ENCODE measurements around the gene KCNH8.
"Not testable (repeated sequence)": the region's sequence is repeated elsewhere in the genome, so short reads cannot be mapped to it uniquely, and the experiment has no call there.

Gene KCNH8

DNA sequence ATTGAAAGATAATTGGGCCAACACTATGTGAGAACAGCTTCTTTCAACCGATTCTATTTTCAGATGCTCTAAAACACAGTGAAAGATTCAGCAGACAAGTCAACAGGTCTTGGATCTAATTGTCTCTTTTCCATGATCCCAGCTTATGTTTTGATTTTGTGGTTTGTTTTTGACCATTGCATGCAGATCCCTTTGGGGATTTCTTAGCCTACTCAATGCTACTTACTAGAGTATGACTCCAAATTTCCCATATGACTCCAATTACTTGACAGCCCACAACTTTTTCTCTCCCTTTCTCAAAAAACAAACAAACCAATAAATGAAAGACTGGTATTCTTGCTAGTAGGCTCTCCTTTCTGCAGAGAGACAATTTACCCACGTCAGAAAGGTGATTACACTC is 67.1 kb downstream of the KCNH8 start:
- no peaks in the 10 kb centered on the region for H3K27me3 Mint-ChIP-seq
- no peaks in the 10 kb centered on the region for H3K36me3 Mint-ChIP-seq (ENCODE audit: low read depth)
- H3K4me3 Mint-ChIP-seq, result no peak overlapping the region
- H3K4me1 Mint-ChIP-seq (ENCODE audit: low read depth), result no peaks in the 10 kb centered on the region
- H3K27ac Mint-ChIP-seq, result no peak overlapping the region
- H3K9me3 Mint-ChIP-seq, result no peaks in the 10 kb centered on the region

DNA sequence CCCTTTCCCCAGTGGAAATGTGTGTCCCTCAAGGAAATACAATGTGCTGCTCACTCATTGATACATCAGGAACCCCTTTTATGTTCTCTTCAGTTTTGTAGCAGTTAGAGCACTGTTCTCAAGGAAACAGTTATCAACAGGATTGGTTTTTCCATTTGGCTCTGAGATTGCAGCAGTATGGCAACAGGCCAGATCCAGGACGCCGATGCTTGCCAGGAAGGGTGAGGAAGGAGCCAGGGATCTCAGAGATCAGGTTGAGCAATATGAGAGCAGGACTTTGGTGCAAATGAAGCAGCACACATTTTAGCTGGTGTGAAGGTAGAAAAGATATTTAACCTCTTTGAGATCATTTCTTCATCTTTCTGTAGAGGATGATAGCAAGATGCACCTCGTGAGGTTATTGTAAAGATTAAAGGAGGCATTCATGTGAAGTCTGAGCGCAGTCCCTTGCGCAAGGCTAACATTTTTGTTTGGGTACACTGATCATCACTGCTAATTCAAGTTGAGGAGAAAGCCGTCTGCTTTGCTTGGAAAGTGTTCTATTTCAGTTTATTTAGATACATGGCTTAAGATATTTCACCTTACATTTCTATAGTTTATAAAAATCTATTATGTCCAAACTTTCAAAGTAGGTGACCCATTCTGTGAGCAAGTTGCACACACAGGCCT is 68.5 kb downstream of the KCNH8 start:
- H3K27ac Mint-ChIP-seq, result no peak overlapping the region
- no peaks in the 10 kb centered on the region for H3K9me3 Mint-ChIP-seq
- H3K27me3 Mint-ChIP-seq, result no peaks in the 10 kb centered on the region
- no peaks in the 10 kb centered on the region for H3K4me1 Mint-ChIP-seq (ENCODE audit: low read depth)
- no peak overlapping the region for H3K4me3 Mint-ChIP-seq
- H3K36me3 Mint-ChIP-seq (ENCODE audit: low read depth), result no peaks in the 10 kb centered on the region

DNA sequence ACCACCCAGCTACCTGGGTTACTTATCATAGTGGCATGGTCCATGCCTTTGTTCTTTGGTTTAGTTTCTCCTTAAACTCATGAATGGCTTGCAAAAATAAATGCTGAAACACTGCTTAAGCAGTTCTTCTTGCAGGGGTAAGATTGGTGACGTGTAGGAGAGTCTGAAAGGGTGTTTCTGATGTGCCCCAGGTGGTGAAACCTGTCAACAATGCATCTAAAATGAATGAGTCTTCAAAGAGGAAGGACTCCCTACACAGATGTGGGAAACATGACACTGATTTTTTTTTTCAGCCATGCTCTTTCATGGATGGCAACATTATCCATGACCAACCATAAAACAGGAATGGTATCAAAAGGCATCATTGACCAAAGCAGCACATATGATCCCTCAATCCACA is 72.0 kb downstream of the KCNH8 start:
- no peaks in the 10 kb centered on the region for H3K27me3 Mint-ChIP-seq

DNA sequence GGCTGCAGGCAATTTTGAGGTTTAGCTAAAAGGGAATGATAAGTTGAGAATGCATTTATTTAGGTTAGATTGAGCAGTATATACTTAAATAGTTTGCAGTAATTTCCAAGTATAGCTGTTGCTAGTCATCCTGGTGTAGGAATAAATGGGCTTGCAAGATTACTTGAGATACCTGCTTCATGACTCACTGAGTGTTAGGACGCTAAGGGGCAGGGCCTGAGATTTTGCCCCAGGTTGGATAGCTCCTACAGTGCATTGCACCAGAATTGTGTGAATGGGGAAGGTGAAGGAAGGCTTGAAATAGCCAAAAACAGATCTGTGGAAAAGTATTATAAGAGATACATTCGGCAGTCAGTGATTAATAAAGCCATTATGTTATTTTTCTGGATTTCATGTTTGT is 72.8 kb downstream of the KCNH8 start:
- H3K27ac Mint-ChIP-seq, result no peak overlapping the region
- H3K4me1 Mint-ChIP-seq (ENCODE audit: low read depth), result no peaks in the 10 kb centered on the region
- H3K9me3 Mint-ChIP-seq, result no peaks in the 10 kb centered on the region
- no peaks in the 10 kb centered on the region for H3K36me3 Mint-ChIP-seq (ENCODE audit: low read depth)
- H3K27me3 Mint-ChIP-seq, result no peaks in the 10 kb centered on the region
- no peak overlapping the region for H3K4me3 Mint-ChIP-seq

More for the DNA sequence above, 72.0 kb downstream of the KCNH8 start:
- H3K27ac Mint-ChIP-seq, result no peak overlapping the region
- H3K4me1 Mint-ChIP-seq (ENCODE audit: low read depth), result no peaks in the 10 kb centered on the region
- H3K4me3 Mint-ChIP-seq, result no peak overlapping the region
- H3K9me3 Mint-ChIP-seq, result no peaks in the 10 kb centered on the region
- no peaks in the 10 kb centered on the region for H3K36me3 Mint-ChIP-seq (ENCODE audit: low read depth)

DNA sequence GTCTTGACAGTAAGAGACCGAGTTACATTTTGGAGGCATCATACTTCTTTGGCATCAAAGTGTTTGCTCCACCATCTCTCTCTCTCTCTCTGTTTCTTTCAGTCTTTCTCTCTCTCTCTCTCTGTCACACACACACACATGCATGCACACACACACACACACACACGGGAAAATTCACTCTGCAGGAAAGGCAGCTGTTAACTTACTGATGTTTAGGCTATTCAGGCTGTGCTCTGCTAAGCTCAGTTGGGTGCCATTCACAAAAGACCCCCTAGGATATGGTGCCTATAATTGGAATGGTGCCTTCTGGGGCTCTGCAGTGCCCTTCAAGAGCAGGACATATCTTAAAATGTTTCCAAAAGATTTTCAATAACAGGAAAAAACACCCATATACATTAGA is 78.2 kb downstream of the KCNH8 start:
- Mint-ChIP-seq H3K27ac (no peak overlapping the region), H3K4me3 (no peak overlapping the region)

DNA sequence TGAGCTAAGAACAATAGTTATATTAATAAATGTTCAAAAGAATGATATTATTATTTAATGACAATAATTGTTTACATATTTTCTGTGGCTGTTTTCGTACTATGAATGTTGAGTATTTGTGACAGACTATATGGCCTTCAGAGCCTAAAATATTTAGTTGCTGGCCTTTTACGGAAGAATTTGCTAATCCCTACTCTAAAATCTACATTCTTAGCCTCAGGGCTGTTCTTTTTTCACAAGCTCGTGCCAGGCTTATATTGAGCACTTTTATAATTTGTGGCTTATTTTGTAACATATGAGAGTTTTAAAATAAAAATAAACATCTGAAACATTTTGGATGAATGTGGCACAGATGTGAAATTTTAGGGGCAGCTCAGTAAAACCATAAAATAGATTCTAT is 79.9 kb downstream of the KCNH8 start:
- H3K27me3 Mint-ChIP-seq, result no peaks in the 10 kb centered on the region
- no peaks in the 10 kb centered on the region for H3K9me3 Mint-ChIP-seq
- no peak overlapping the region for H3K27ac Mint-ChIP-seq
- peaks cover 6% of the 10 kb centered on the region for H3K4me1 Mint-ChIP-seq (ENCODE audit: low read depth)
- H3K4me3 Mint-ChIP-seq, result no peak overlapping the region
- H3K36me3 Mint-ChIP-seq (ENCODE audit: low read depth), result no peaks in the 10 kb centered on the region

More for the DNA sequence above, 78.2 kb downstream of the KCNH8 start:
- Mint-ChIP-seq H3K36me3 (ENCODE audit: low read depth) (no peaks in the 10 kb centered on the region), H3K4me1 (ENCODE audit: low read depth) (peaks cover 6% of the 10 kb centered on the region), H3K9me3 (no peaks in the 10 kb centered on the region), H3K27me3 (no peaks in the 10 kb centered on the region)

DNA sequence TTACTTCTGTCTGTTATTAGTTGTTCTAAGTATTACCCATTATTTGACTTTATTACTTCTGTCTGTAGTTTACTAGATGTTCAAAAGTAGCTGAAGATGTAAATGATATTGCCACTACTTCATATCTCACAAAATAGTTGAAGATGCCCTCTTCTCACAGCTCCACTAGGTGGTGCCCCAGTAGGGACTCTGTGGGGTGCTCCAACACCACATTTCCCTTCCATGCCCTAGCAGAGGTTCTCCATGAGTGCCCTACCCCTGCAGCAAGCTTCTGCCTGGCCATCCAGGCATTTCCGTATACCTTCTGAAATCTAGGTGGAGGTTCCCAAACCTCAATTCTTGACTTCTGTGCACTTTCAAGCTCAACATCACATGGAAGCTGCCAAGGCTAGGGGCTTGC is 80.8 kb downstream of the KCNH8 start:
- H3K9me3 Mint-ChIP-seq, result no peaks in the 10 kb centered on the region
- H3K4me1 Mint-ChIP-seq (ENCODE audit: low read depth), result peaks cover 10% of the 10 kb centered on the region
- no peak overlapping the region for H3K27ac Mint-ChIP-seq
- no peak overlapping the region for H3K4me3 Mint-ChIP-seq
- peaks cover 4% of the 10 kb centered on the region for H3K27me3 Mint-ChIP-seq
- no peaks in the 10 kb centered on the region for H3K36me3 Mint-ChIP-seq (ENCODE audit: low read depth)

DNA sequence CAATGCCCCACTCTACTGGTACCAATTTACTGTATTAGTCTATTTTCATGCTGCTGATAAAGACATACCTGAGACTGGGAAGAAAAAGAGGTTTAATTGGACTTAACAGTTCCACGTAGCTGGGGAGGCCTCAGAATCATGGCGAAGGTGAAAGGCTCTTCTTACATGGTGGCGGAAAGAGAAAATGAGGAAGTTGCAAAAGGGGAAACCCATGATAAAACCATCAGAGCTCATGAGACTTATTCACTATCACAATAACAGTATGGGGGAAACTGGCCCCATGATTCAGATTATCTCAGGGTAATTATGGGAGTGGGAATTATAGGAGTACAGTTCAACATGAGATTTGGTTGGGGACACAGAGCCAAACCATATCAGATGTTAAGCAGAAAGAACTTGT is 81.6 kb downstream of the KCNH8 start:
- H3K27ac Mint-ChIP-seq, result peak overlapping the region; percentile 21
- H3K9me3 Mint-ChIP-seq; H3K27me3 Mint-ChIP-seq; H3K36me3 Mint-ChIP-seq (ENCODE audit: low read depth): not testable (repeated sequence)
- H3K4me3 Mint-ChIP-seq, result peak overlapping the region; percentile 30
- H3K4me1 Mint-ChIP-seq (ENCODE audit: low read depth), result peaks cover 10% of the 10 kb centered on the region

DNA sequence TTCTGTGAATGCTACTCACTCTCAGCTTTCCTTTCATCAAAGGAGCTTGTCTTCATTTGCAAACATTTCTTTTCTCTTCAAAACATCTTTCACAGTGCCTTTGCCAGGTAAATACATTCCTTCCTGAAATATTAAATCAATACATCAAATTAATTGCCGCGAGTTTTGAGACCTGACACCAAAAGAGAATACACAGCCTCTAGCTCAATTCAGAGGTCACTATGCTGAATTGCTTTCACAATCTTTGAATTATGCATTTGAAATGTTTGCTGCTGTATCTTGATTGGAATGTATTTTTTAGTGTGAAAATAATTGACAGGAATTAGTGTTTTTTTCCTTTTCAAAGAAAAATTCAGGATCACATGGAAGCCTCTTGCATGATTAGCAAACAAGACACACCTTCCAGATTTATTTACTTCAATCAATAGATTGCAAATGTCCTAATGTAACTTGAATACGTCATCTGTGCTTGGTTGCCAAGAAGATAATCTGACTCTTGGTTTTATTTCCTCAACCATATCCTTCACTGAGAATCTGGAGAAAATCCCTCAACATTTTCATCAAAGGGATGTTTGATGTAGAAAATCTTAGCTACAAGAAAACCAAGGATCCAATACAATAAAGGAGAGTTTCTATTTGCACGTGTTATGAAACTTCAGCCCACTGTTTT is 83.6 kb downstream of the KCNH8 start:
- peaks cover 4% of the 10 kb centered on the region for H3K27me3 Mint-ChIP-seq
- H3K36me3 Mint-ChIP-seq (ENCODE audit: low read depth), result no peaks in the 10 kb centered on the region
- no peaks in the 10 kb centered on the region for H3K9me3 Mint-ChIP-seq
- no peak overlapping the region for H3K4me3 Mint-ChIP-seq
- H3K4me1 Mint-ChIP-seq (ENCODE audit: low read depth), result peaks cover 10% of the 10 kb centered on the region
- no peak overlapping the region for H3K27ac Mint-ChIP-seq

DNA sequence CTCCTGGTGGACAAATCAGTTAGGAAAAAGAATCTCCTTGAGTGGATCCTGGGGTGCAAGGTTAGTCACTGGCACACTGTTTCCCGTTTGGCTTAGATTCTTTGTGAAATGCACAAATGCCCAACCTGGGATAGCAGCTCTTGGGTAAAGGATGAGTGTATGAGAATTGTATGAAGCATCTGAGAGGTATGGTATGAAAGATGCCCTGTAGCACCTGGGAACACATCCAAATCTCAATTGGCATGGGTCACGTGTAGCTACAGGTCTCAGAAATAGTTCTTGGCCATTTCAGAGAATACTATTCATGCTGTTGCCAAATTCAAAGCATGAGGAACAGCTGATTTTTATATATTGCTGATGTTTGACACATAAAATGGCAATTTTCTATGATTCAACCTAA is 84.3 kb downstream of the KCNH8 start:
- H3K4me3 Mint-ChIP-seq, result no peak overlapping the region

DNA sequence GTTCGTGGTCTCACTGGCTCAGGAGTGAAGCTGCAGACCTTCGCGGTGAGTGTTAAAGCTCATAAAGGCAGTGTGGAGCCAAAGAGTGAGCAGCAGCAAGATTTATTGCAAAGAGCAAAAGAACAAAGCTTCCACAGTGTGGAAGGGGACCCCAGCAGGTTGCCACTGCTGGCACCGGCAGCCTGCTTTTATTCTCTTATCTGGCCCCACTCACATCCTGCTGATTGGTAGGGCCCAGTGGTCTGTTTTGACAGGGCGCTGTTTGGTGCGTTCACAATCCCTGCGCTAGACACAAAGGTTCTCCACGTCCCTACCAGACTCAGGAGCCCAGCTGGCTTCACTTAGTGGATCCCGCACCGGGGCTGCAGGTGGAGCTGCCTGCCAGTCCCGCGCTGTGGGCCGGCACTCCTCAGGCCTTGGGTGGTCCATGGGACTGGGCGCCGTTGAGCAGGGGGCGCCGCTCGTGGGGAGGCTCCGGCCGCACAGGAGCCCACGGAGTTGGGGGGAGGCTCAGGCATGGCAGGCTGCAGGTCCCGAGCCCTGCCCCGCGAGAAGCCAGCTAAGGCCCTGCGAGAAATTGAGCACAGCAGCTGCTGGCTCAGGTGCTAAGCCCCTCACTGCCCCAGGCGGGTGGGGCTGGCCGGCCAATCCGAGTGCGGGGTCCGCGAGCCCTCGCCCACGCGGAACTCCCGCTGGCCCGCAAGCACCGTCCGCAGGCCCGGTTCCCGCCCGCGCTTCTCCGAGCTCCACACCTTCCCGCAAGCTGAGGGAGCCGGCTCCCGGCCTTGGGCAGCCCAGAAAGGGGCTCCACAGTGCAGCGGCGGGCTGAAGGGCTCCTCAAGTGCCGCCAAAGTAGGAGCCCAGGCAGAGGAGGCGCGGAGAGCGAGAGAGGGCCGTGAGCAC is 85.8 kb downstream of the KCNH8 start:
- H3K27me3 Mint-ChIP-seq; H3K36me3 Mint-ChIP-seq (ENCODE audit: low read depth); H3K27ac Mint-ChIP-seq; H3K4me3 Mint-ChIP-seq; H3K9me3 Mint-ChIP-seq: not testable (repeated sequence)
- H3K4me1 Mint-ChIP-seq (ENCODE audit: low read depth), result peaks cover 10% of the 10 kb centered on the region

More for the DNA sequence above, 84.3 kb downstream of the KCNH8 start:
- H3K36me3 Mint-ChIP-seq (ENCODE audit: low read depth), result no peaks in the 10 kb centered on the region
- H3K4me1 Mint-ChIP-seq (ENCODE audit: low read depth), result peaks cover 10% of the 10 kb centered on the region
- no peaks in the 10 kb centered on the region for H3K9me3 Mint-ChIP-seq
- no peak overlapping the region for H3K27ac Mint-ChIP-seq
- peaks cover 4% of the 10 kb centered on the region for H3K27me3 Mint-ChIP-seq

DNA sequence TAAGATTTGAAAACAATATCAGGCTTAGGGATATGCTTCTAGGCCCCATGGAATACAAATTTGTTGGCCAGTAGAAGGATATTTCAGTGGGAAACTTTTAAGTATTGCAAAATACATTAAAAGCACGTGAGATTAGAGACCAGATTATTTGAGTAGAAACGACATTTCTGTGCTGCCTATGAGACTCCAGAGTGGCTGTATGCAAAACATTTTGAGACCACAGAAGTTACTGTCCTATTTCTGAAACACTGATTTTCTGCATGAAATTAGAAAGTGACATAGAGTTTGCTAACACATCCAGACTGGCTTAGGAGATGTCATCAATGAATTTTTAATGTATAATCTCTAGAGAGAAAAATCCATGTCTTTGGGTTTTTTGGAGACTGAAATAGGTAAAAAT is 99.8 kb downstream of the KCNH8 start:
- peaks cover 8% of the 10 kb centered on the region for H3K9me3 Mint-ChIP-seq
- H3K4me1 Mint-ChIP-seq (ENCODE audit: low read depth), result no peaks in the 10 kb centered on the region
- no peak overlapping the region for H3K4me3 Mint-ChIP-seq
- no peaks in the 10 kb centered on the region for H3K27me3 Mint-ChIP-seq
- H3K36me3 Mint-ChIP-seq (ENCODE audit: low read depth), result no peaks in the 10 kb centered on the region
- H3K27ac Mint-ChIP-seq, result no peak overlapping the region

DNA sequence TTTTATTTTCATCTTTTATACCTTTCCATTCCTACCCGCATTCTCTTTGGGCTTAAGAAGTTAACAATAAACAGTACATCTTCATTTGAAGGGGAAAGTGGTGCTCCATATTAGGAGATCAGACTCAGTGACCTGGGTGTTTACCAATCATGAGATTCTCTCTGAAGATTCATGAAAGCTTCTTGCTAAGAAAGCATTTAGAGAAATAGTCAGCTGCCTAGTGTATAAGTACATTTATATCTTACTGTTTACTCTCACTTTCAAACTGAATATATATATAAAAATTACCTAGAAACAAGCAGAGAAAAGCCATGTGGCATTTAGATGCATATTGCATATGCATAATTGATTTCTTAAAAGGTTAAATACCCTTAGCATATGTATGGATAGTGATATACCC is 100.5 kb downstream of the KCNH8 start:
- Mint-ChIP-seq H3K27me3 (no peaks in the 10 kb centered on the region), H3K27ac (no peak overlapping the region), H3K4me3 (no peak overlapping the region), H3K36me3 (ENCODE audit: low read depth) (no peaks in the 10 kb centered on the region), H3K9me3 (peaks cover 8% of the 10 kb centered on the region), H3K4me1 (ENCODE audit: low read depth) (no peaks in the 10 kb centered on the region)

DNA sequence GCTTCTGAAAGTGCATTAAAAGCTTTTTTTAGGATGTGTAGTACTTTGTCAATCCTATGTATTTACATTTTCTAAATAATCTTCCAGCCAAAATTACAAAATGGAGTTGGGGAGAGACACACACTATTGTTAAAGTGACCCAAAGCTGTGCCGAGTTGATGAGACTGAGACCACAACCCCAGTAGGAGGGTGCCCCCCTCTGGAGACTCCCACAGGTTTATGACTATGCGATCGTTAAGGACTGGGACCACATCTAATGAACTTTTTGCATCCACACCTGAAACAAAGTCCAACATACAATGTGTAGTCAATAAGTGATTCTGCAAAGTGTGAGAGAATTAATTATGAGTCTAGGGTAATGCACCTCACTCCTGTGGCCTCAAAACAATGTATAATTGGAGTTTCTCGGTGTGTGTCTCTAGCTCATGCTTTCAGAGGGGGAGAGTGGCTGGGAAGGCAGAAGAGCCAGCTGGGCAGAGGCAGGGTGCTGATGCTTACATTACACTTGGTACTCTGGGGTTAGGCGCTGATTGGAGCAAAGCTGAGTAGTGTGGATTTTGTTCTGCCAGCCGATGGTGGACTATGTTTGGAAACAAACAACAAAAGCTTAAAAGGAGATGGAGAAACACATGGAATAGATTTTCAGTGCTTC is 102.8 kb downstream of the KCNH8 start:
- Mint-ChIP-seq H3K27ac (no peak overlapping the region), H3K36me3 (ENCODE audit: low read depth) (no peaks in the 10 kb centered on the region), H3K4me3 (no peak overlapping the region), H3K9me3 (no peaks in the 10 kb centered on the region), H3K4me1 (ENCODE audit: low read depth) (peaks cover 8% of the 10 kb centered on the region), H3K27me3 (no peaks in the 10 kb centered on the region)

DNA sequence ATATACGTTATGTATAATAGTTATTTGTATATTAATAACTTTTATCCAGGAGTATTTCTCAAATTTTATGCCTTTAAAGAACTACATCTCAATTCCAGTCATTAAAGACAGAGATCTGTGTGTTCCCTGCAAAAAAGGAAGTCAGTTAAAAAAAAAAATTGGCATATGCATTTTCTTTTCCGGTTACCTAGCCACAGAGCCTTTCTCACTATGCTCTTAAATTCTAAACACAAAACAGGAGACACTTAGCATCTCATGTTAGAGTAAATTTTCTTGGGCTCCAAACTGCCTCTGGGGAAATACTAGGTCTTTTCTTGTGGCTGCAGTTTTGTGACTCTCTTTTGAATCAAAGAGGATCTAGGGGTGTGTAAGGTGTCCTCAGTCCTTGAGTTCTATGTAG is 105.9 kb downstream of the KCNH8 start:
- Mint-ChIP-seq H3K36me3 (ENCODE audit: low read depth) (no peaks in the 10 kb centered on the region), H3K27ac (no peak overlapping the region), H3K9me3 (no peaks in the 10 kb centered on the region), H3K27me3 (no peaks in the 10 kb centered on the region), H3K4me1 (ENCODE audit: low read depth) (peaks cover 8% of the 10 kb centered on the region), H3K4me3 (no peak overlapping the region)

Data from stimulated activated naive CD8-positive, alpha-beta T cell treated with anti-CD3 and anti-CD28 coated beads, Interleukin-15, Interleukin-2, amounts not matched to agents 100 ng/mL and 50 ng/mL, for 24 hours (primary cell).